H9 (cell line): ENCODE data around the gene RPGR. TPM values are rescaled to one million over a fixed set of nuclear protein-coding genes. Genes with fewer than 3 reads are reported as not detected.

Experiments
- DNase-seq: peaks from one replicate; pipeline ENCODE4 v3.0.0-alpha.2; 2017
- H2AFZ ChIP-seq: one replicate; pipeline ENCODE4 v1.6.1; 2013; ENCODE audit warnings: mild to moderate bottlenecking, low read length, control low read depth, moderate library complexity
- H2AK5ac ChIP-seq: 2 replicates; pipeline ENCODE4 v1.6.1; 2013; ENCODE audit warnings: low read length, control low read depth, mixed read lengths; ENCODE audit not compliant: insufficient read length
- H2BK120ac ChIP-seq: one replicate; pipeline ENCODE4 v1.6.1; 2013; ENCODE audit warnings: low read depth, mild to moderate bottlenecking, low read length, control low read depth, inconsistent platforms; ENCODE audit not compliant: poor library complexity, severe bottlenecking
- H2BK12ac ChIP-seq: 2 replicates; pipeline ENCODE4 v1.6.1; 2013; ENCODE audit warnings: low read length, control low read depth, mixed read lengths, low read depth; ENCODE audit not compliant: insufficient read length
- H2BK15ac ChIP-seq: 2 replicates; pipeline ENCODE4 v1.6.1; 2013; ENCODE audit warnings: low read depth, low read length, control low read depth
- H2BK20ac ChIP-seq: one replicate; pipeline ENCODE4 v1.6.1; 2013; ENCODE audit warnings: low read depth, mild to moderate bottlenecking, low read length, control low read depth, inconsistent platforms; ENCODE audit not compliant: poor library complexity, severe bottlenecking
- H2BK5ac ChIP-seq: 2 replicates; pipeline ENCODE4 v1.6.1; 2013; ENCODE audit warnings: low read length, control low read depth, mixed read lengths; ENCODE audit not compliant: insufficient read length
- H3K14ac ChIP-seq: 2 replicates; pipeline ENCODE4 v1.6.1; 2013; ENCODE audit warnings: low read length, control low read depth; ENCODE audit not compliant: insufficient read depth
- H3K18ac ChIP-seq: 2 replicates; pipeline ENCODE4 v1.6.1; 2013; ENCODE audit warnings: low read depth, mild to moderate bottlenecking, mixed read lengths, low read length, control low read depth; ENCODE audit not compliant: insufficient read length
- H3K23ac ChIP-seq: 2 replicates; pipeline ENCODE4 v1.6.1; 2013; ENCODE audit warnings: low read length, control low read depth, mixed read lengths, low read depth; ENCODE audit not compliant: insufficient read length
- H3K23me2 ChIP-seq: 2 replicates; pipeline ENCODE4 v1.6.1; 2013; ENCODE audit warnings: low read depth, mild to moderate bottlenecking, mixed read lengths, low read length, control low read depth; ENCODE audit not compliant: insufficient read length, poor library complexity, severe bottlenecking
- H3K27ac ChIP-seq: 2 replicates; pipeline ENCODE4 v1.5.1; 2013; ENCODE audit warnings: low read length, control low read depth, mixed read lengths, low read depth; ENCODE audit not compliant: insufficient read length
- H3K27me3 ChIP-seq: 2 replicates; pipeline ENCODE4 v1.6.1; 2013; ENCODE audit warnings: low read length, control low read depth, inconsistent platforms; ENCODE audit not compliant: insufficient read depth
- H3K4ac ChIP-seq: 2 replicates; pipeline ENCODE4 v1.6.1; 2013; ENCODE audit warnings: low read depth, mild to moderate bottlenecking, control low read depth, inconsistent platforms, low read length, moderate library complexity
- H3K4me1 ChIP-seq: 2 replicates; pipeline ENCODE4 v1.6.1; 2013; ENCODE audit warnings: low read length, control low read depth, inconsistent platforms; ENCODE audit not compliant: insufficient read depth
- H3K4me2 ChIP-seq: 2 replicates; pipeline ENCODE4 v1.6.1; 2013; ENCODE audit warnings: low read length, control low read depth, mixed read lengths; ENCODE audit not compliant: insufficient read length, insufficient read depth
- H3K56ac ChIP-seq: 2 replicates; pipeline ENCODE4 v1.6.1; 2013; ENCODE audit warnings: low read depth, mild to moderate bottlenecking, mixed read lengths, low read length, control low read depth; ENCODE audit not compliant: insufficient read length
- H3K79me1 ChIP-seq: 2 replicates; pipeline ENCODE4 v1.6.1; 2013; ENCODE audit warnings: low read depth, mild to moderate bottlenecking, moderate library complexity, low read length, control low read depth, inconsistent platforms; ENCODE audit not compliant: insufficient read depth, poor library complexity, severe bottlenecking
- H3K79me2 ChIP-seq: 2 replicates; pipeline ENCODE4 v1.6.1; 2013; ENCODE audit warnings: low read length, control low read depth, inconsistent platforms; ENCODE audit not compliant: insufficient read depth
- H3K9ac ChIP-seq: 2 replicates; pipeline ENCODE4 v1.6.1; 2013; ENCODE audit warnings: low read length, control low read depth, mixed read lengths; ENCODE audit not compliant: insufficient read length; ENCODE audit errors: extremely low read depth
- H3K9me3 ChIP-seq: one replicate; pipeline ENCODE4 v1.6.1; 2013; ENCODE audit warnings: low read depth, low read length, inconsistent platforms; ENCODE audit not compliant: control insufficient read depth
- H3T11ph ChIP-seq: one replicate; pipeline ENCODE4 v1.6.1; 2013; ENCODE audit warnings: mild to moderate bottlenecking, low read length, control low read depth, inconsistent platforms
- H4K20me1 ChIP-seq: one replicate; pipeline ENCODE4 v1.6.1; 2013; ENCODE audit not compliant: control insufficient read depth, insufficient read length, insufficient read depth
- H4K5ac ChIP-seq: 2 replicates; pipeline ENCODE4 v1.6.1; 2013; ENCODE audit warnings: low read depth, mild to moderate bottlenecking, mixed read lengths, low read length, control low read depth; ENCODE audit not compliant: insufficient read length
- H4K8ac ChIP-seq: replicated peaks from 2 replicates; pipeline ENCODE4 v1.6.1; 2013; ENCODE audit warnings: low read length, control low read depth, mixed read lengths, low read depth; ENCODE audit not compliant: insufficient read length
- H4K91ac ChIP-seq: 2 replicates; pipeline ENCODE4 v1.6.1; 2013; ENCODE audit warnings: low read depth, mild to moderate bottlenecking, moderate library complexity, mixed read lengths, low read length, control low read depth; ENCODE audit not compliant: insufficient read length
- H3K27ac Mint-ChIP-seq, 3 experiments: 2 replicates in 2 of 3; 3 replicates in 1 of 3; pipeline ENCODE4 v1.8.0; 2020 to 2021; ENCODE audit warnings: mixed read lengths in 3 of 3, mild to moderate bottlenecking in 1 of 3, moderate library complexity in 1 of 3
- H3K27me3 Mint-ChIP-seq: 2 replicates; pipeline ENCODE4 v1.8.0; 2021; ENCODE audit warnings: low read depth, mild to moderate bottlenecking, moderate library complexity, mixed read lengths
- H3K36me3 Mint-ChIP-seq, 3 experiments: 2 replicates in 2 of 3; 3 replicates in 1 of 3; pipeline ENCODE4 v1.8.0; 2020 to 2021; ENCODE audit warnings: low read depth in 3 of 3, mixed read lengths in 3 of 3; ENCODE audit not compliant: insufficient read depth in 1 of 3
- H3K4me1 Mint-ChIP-seq, 2 experiments: 2 replicates each; pipeline ENCODE4 v1.8.0; 2020; ENCODE audit warnings: mixed read lengths in 2 of 2
- H3K4me3 Mint-ChIP-seq, 2 experiments: 2 replicates in 1 of 2; 3 replicates in 1 of 2; pipeline ENCODE4 v1.8.0; 2020 to 2021; ENCODE audit warnings: mild to moderate bottlenecking in 2 of 2, mixed read lengths in 2 of 2, moderate library complexity in 1 of 2
- H3K9me3 Mint-ChIP-seq, 2 experiments: 2 replicates in 1 of 2; 3 replicates in 1 of 2; pipeline ENCODE4 v1.8.0; 2020; ENCODE audit warnings: mild to moderate bottlenecking in 2 of 2, mixed read lengths in 2 of 2, moderate library complexity in 1 of 2
- CTCF ChIP-seq: fragments of 200-600 bp; sonication (generic); conservative IDR thresholded peaks from 3 replicates; pipeline ENCODE4 v1.8.0; 2021; ENCODE audit warnings: antibody characterized with exemption, mild to moderate bottlenecking
- total RNA-seq: library from RNA; stranded (reverse); gene quantifications from 2 replicates; pipeline ENCODE4 v1.2.1, GENCODE V29; 2021

Gene RPGR
- total RNA-seq, 1 experiment from 2014 or later: 7.3 TPM

- Histone ChIP-seq H3K79me1 (no peaks in the 10 kb centered on the region), H3K14ac (no peak overlapping the region), H3K9me3 (no peaks in the 10 kb centered on the region), H4K8ac (no peak overlapping the region), H3K4me1 (no peaks in the 10 kb centered on the region), H2BK5ac (no peak overlapping the region), H2BK15ac (no peak overlapping the region), H3T11ph (no peak overlapping the region), H3K4ac (no peak overlapping the region), H3K79me2 (no peaks in the 10 kb centered on the region), H3K23me2 (no peaks in the 10 kb centered on the region), H4K5ac (no peak overlapping the region), H4K91ac (no peak overlapping the region), H4K20me1 (no peaks in the 10 kb centered on the region), H2BK20ac (no peak overlapping the region), H3K56ac (no peak overlapping the region), H3K9ac (no peak overlapping the region), H3K27me3 (no peaks in the 10 kb centered on the region), H2BK12ac (no peak overlapping the region), H2AFZ (no peak overlapping the region), H3K4me2 (no peak overlapping the region), H2AK5ac (no peak overlapping the region), H3K27ac (no peak overlapping the region), H3K18ac (no peak overlapping the region), H2BK120ac (no peak overlapping the region), H3K23ac (no peak overlapping the region)
- H3K9me3 Mint-ChIP-seq: peaks cover 43 to 55% of the 10 kb centered on the region in 2 experiments
- H3K27ac Mint-ChIP-seq: no peak overlapping the region
- no peaks in the 10 kb centered on the region for H3K4me1 Mint-ChIP-seq
- peaks cover 0 to 2% (median 0%) of the 10 kb centered on the region in 3 experiments; a peak in 2 of 7 replicates for H3K36me3 Mint-ChIP-seq
- DNase-seq: no peak
- no peak for TF ChIP-seq CTCF
- H3K27me3 Mint-ChIP-seq: no peaks in the 10 kb centered on the region
- no peak overlapping the region for H3K4me3 Mint-ChIP-seq
Measured at GRCh38 chrX:38363046-38363445, 35.7 kb upstream of the RPGR start.
